ENCODE measurements around the gene CRLF1. TPM values are rescaled to one million over a fixed set of nuclear protein-coding genes. Genes with fewer than 3 reads are reported as not detected.
"Not testable (repeated sequence)": the region's sequence is repeated elsewhere in the genome, so short reads cannot be mapped to it uniquely, and the experiment has no call there.

CRLF1 gene
- total RNA-seq, 2 experiments from 2014 or later, result not detected

- no peak for TF ChIP-seq CTCF (IDR thresholded peaks at IDR 0.05)
- Mint-ChIP-seq H3K4me1 (ENCODE audit: low read depth) (peaks cover 26% of the 10 kb centered on the region), H3K9me3 (no peaks in the 10 kb centered on the region), H3K27me3 (peaks cover 3% of the 10 kb centered on the region), H3K4me3 (peak overlapping the region; percentile 67), H3K27ac (peak overlapping the region; percentile 41), H3K36me3 (ENCODE audit: low read depth) (peaks cover 11% of the 10 kb centered on the region)
- intact Hi-C loops (cut with micrococcal nuclease), result loop anchor here (10.0 kb wide), 1 partner anchor 250 kb away; no protein-coding TSS in a partner anchor
- ChIA-PET CTCF (interaction anchor here (0.9 to 3.7 kb wide), 11 partner anchors 9 to 277 kb away, joined by 3 to 28 read pairs (median 5); partner anchors contain the start of genes CRTC1, ELL and FKBP8), POLR2A (interaction anchor here (1.2 to 2.6 kb wide), 3 partner anchors 10 to 23 kb away, joined by 3 to 11 read pairs (median 3); no protein-coding TSS in a partner anchor)
- DNase-seq, result no peak
- no peak for ATAC-seq
Observed at GRCh38 chr19:18594824-18595373, 11.7 kb downstream of the CRLF1 start.

GRCh38 chr19:18594096-18594823 lies 12.3 kb downstream of the CRLF1 start:
- Mint-ChIP-seq H3K4me3 (peak overlapping the region; percentile 67), H3K4me1 (ENCODE audit: low read depth) (peaks cover 31% of the 10 kb centered on the region), H3K27ac (peak overlapping the region; percentile 41), H3K27me3 (peaks cover 3% of the 10 kb centered on the region), H3K9me3 (no peaks in the 10 kb centered on the region), H3K36me3 (ENCODE audit: low read depth) (peaks cover 14% of the 10 kb centered on the region)
- POLR2A ChIA-PET, result interaction anchor here (0.8 to 2.6 kb wide), 6 partner anchors 10 to 51 kb away, joined by 3 to 11 read pairs (median 4); partner anchors contain the start of genes FKBP8, TMEM59L and UBA52
- peak; percentile 93 for TF ChIP-seq CTCF (IDR thresholded peaks at IDR 0.05)
- DNase-seq (peak; percentile 79), ATAC-seq (peak; percentile 80)
- intact Hi-C loops (cut with micrococcal nuclease), result loop anchor here (10.0 kb wide), 1 partner anchor 251 kb away; no protein-coding TSS in a partner anchor
- CTCF ChIA-PET, result interaction anchor here (0.7 to 3.7 kb wide), 21 partner anchors 9 to 278 kb away, joined by 3 to 28 read pairs (median 4); partner anchors contain the start of genes CRTC1, ELL, FKBP8 and TMEM59L

DNA sequence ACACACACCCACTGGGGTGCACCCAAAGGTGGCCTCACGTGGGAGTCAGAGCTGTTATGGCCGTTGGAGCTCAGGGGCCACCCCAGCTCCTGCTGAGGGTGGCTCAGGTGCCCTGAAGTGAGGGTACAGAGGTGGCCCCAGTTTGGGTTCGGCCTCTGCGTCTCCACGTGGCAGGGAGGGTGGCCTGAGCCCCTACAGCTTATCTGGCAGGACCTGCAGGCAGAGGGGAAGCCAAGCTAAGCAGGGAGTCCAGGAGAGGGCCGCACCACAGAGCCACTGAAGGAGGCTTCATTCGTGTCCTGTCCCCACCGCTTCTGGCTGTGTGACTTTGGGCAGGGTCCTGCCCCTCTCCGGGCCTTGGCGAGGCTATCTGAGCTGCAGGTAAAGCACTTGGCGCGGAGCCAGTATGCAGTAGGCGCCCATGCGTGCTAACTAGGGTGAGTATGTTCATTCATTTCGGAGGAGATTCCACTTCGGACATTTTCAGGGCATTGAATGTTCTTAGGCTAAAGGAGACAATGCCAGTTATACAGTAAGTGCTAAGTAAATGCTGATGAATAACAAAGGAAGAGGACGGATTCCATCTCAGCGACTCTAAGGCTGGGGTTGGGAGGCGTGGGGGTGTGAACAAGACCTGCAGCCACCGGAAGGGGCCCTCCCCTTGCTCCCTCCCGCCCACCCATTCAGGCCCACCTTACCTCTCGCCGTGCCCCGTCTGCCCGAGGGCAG lies 13.1 kb downstream of the CRLF1 start:
- Mint-ChIP-seq H3K4me1 (ENCODE audit: low read depth) (peaks cover 31% of the 10 kb centered on the region), H3K27me3 (peaks cover 3% of the 10 kb centered on the region), H3K27ac (no peak overlapping the region), H3K36me3 (ENCODE audit: low read depth) (peaks cover 14% of the 10 kb centered on the region), H3K4me3 (peak overlapping the region; percentile 67), H3K9me3 (no peaks in the 10 kb centered on the region)
- ChIA-PET POLR2A (interaction anchor here (0.8 to 2.6 kb wide), 5 partner anchors 17 to 166 kb away, joined by 3 to 11 read pairs (median 4); partner anchors contain the start of genes FKBP8, TMEM59L and UBA52), CTCF (interaction anchor here (0.7 to 3.7 kb wide), 21 partner anchors 8 to 279 kb away, joined by 3 to 28 read pairs (median 4); partner anchors contain the start of genes CRTC1, ELL, FKBP8 and TMEM59L)
- no peak for TF ChIP-seq CTCF (IDR thresholded peaks at IDR 0.05)
- DNase-seq (peak; percentile 60), ATAC-seq (no peak)
- intact Hi-C loops (cut with micrococcal nuclease), result loop anchor here (10.0 kb wide), 1 partner anchor 251 kb away; no protein-coding TSS in a partner anchor

- Mint-ChIP-seq H3K4me1 (ENCODE audit: low read depth) (peaks cover 35% of the 10 kb centered on the region), H3K36me3 (ENCODE audit: low read depth) (peaks cover 14% of the 10 kb centered on the region)
- H3K9me3 Mint-ChIP-seq, H3K27ac Mint-ChIP-seq, H3K27me3 Mint-ChIP-seq, DNase-seq, ATAC-seq, H3K4me3 Mint-ChIP-seq: not testable (repeated sequence)
- intact Hi-C loops (cut with micrococcal nuclease), result loop anchor here (10.0 kb wide), 1 partner anchor 252 kb away; no protein-coding TSS in a partner anchor
- POLR2A ChIA-PET, result interaction anchor here (1.1 to 2.6 kb wide), 4 partner anchors 16 to 165 kb away, joined by 4 to 11 read pairs (median 8); partner anchors contain the start of genes TMEM59L and UBA52
- CTCF ChIA-PET, result interaction anchor here (1.4 to 3.7 kb wide), 6 partner anchors 11 to 254 kb away, joined by 4 to 28 read pairs (median 8); partner anchors contain the start of genes ELL and UBA52
Observed at GRCh38 chr19:18592732-18593131, 13.9 kb downstream of the CRLF1 start.
